ENCODE measurements around the gene GPR143.

The GPR143 gene

DNA sequence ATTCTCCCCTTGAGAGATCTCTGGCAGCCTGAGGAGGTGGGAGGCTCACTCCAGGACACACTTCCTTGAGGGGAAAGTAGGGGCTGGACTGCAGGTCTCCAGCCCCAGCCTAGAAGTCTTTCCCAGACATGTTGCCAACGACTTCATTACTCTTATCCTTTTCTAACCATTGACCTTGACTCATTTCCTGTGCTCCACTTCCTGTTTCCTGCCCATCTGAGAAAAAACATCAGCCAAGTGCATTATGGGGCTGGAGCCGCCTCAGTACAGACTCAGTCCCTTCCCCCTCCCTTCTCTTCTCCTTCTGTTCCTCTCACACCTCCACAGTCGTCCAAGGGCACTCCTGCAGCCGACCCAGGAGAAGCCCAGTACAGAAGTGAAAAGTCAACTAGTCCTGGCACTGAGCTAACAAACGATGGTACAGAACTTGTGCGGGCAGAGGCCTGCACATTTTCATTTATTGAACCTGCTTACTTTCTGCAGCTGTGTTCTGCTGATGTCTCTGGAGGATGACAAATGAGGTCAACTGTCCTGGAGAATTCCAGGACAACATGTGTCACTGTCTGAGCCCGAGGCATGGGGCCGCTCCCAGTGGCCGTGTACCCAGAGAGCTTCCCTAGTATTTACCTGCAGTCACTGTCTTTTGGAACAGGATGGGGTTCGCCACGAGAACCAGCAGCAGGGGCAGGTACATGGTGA is 20.1 kb downstream of the GPR143 start:
- H3K4me3 ChIP-seq (ENCODE audit: low read depth, low read length) = no peak overlapping the region
- no peaks in the 10 kb centered on the region for H3K9me3 ChIP-seq
- H3K27me3 ChIP-seq = no peaks in the 10 kb centered on the region
- H3K36me3 ChIP-seq = no peaks in the 10 kb centered on the region
- no peak for DNase-seq
- TF ChIP-seq, protein P1, sequence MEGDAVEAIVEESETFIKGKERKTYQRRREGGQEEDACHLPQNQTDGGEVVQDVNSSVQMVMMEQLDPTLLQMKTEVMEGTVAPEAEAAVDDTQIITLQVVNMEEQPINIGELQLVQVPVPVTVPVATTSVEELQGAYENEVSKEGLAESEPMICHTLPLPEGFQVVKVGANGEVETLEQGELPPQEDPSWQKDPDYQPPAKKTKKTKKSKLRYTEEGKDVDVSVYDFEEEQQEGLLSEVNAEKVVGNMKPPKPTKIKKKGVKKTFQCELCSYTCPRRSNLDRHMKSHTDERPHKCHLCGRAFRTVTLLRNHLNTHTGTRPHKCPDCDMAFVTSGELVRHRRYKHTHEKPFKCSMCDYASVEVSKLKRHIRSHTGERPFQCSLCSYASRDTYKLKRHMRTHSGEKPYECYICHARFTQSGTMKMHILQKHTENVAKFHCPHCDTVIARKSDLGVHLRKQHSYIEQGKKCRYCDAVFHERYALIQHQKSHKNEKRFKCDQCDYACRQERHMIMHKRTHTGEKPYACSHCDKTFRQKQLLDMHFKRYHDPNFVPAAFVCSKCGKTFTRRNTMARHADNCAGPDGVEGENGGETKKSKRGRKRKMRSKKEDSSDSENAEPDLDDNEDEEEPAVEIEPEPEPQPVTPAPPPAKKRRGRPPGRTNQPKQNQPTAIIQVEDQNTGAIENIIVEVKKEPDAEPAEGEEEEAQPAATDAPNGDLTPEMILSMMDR (IDR thresholded peaks at IDR 0.05; ENCODE audit: low read depth, low read length) = no peak
- H3K4me1 ChIP-seq = no peaks in the 10 kb centered on the region

DNA sequence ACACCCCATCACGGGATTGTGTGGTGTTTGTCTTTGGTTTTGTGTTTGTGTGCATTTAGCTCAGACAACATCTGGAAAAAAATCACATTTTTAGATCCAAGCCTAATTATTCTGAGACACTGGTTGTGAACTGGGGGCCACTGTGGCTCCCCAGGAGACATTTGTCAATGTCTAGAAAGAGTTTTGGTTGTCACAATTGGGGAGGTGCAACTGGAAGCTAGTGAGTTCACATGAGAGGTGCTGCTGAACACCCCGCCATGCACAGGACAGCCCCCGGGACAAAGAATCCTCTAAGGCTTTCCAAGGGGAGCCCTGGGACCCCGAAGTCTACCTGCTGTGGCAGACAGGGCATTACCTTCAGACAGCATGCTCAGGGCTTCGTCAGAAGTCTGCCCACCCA is 26.5 kb downstream of the GPR143 start:
- DNase-seq = no peak
- TF ChIP-seq, protein P1 (IDR thresholded peaks at IDR 0.05; ENCODE audit: low read depth, low read length) = no peak
- no peaks in the 10 kb centered on the region for H3K4me1 ChIP-seq

DNA sequence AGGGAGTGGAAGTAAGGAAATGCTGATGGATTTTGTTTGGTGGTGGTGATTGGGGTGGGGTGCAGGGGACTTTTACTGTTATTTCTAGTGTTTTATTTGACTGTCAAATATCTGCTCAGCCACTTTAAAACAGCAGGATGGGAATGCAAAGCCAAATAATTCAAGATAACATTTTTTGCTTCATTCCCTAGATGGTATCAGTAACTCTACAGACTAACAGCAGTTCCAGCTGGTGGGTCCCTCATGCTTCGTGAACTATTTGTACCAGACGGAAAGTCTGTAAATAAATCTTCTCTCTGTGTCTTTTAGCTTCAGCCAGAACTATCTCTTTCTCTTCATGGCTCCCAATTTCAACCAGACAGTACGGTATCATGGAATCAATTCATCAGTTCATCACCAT is 27.5 kb downstream of the GPR143 start:
- Histone ChIP-seq H3K36me3 (no peaks in the 10 kb centered on the region), H3K27me3 (no peaks in the 10 kb centered on the region), H3K4me1 (no peaks in the 10 kb centered on the region), H3K4me3 (ENCODE audit: low read depth, low read length) (no peak overlapping the region), H3K9me3 (no peaks in the 10 kb centered on the region)
- TF ChIP-seq, protein P1 (IDR thresholded peaks at IDR 0.05; ENCODE audit: low read depth, low read length) = no peak
- no peak for DNase-seq

More for the DNA sequence above, 26.5 kb downstream of the GPR143 start:
- H3K4me3 ChIP-seq (ENCODE audit: low read depth, low read length) = no peak overlapping the region
- no peaks in the 10 kb centered on the region for H3K36me3 ChIP-seq
- H3K9me3 ChIP-seq = no peaks in the 10 kb centered on the region
- H3K27me3 ChIP-seq = no peaks in the 10 kb centered on the region

DNA sequence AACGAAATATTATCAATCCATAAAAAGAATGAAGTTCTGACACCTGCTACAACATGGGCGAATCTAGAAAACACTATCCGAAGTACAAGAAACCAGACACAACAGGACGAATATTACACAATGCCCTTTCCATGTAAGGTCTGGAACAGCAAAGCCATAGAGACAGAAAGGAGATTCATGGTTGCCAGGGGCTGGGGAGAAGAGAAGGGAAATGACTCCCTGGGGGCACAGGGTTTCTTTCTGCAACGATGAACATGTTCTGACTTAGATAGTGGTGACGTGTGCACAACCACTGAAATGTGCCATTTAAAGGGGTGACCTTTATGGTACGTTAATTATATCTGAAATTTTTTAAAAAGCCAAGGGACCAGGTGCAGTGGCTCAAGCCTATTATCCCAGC is 28.3 kb downstream of the GPR143 start:
- Histone ChIP-seq H3K4me3 (ENCODE audit: low read depth, low read length) (no peak overlapping the region), H3K4me1 (no peaks in the 10 kb centered on the region), H3K27me3 (no peaks in the 10 kb centered on the region), H3K36me3 (no peaks in the 10 kb centered on the region), H3K9me3 (no peaks in the 10 kb centered on the region)
- no peak for DNase-seq
- TF ChIP-seq, protein P1 (IDR thresholded peaks at IDR 0.05; ENCODE audit: low read depth, low read length) = no peak

DNA sequence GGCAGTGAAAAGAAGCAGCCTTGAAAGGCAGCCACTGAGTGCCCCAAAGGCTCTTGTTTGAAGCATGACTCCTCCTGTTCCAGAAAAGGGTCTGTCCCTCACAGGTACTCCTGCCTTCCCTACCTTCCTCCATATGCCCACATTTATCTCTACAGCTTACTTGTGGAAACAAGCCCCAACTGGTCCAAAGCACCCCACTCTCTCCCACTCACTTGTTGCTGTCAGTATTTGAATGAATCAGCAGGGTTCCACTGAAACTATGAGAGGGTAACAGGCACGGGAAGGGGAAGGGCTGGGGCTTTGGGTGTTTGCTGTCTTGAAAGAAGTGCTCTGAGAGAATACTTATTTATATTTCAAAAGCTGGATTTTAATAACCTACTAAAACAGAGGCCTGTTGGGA is 34.9 kb downstream of the GPR143 start:
- Histone ChIP-seq H3K4me1 (no peaks in the 10 kb centered on the region), H3K9me3 (no peaks in the 10 kb centered on the region), H3K27me3 (no peaks in the 10 kb centered on the region), H3K4me3 (ENCODE audit: low read depth, low read length) (no peak overlapping the region), H3K36me3 (no peaks in the 10 kb centered on the region)
- TF ChIP-seq, protein P1 (IDR thresholded peaks at IDR 0.05; ENCODE audit: low read depth, low read length) = no peak
- no peak for DNase-seq

DNA sequence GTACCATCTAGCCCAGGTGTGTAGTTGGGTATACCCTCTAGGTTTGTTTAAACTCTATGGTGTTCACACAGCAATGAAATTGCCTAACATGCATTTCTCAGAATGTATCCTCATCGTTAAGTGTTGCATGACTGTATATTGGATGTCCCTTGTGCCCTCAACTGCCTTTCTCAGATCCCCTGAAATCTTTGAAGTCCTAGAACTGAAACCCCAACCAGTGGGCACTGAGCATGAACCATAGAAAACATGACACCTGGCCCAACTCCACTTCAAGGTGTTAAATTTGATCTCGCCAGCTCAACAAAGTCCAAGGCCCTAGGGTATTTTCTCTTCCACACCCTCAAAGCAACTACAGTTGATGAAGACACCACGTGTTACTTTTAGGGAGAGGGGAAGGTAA is 35.6 kb downstream of the GPR143 start:
- no peak for DNase-seq
- Histone ChIP-seq H3K4me1 (no peaks in the 10 kb centered on the region), H3K9me3 (no peaks in the 10 kb centered on the region), H3K4me3 (ENCODE audit: low read depth, low read length) (no peak overlapping the region), H3K36me3 (no peaks in the 10 kb centered on the region), H3K27me3 (no peaks in the 10 kb centered on the region)
- TF ChIP-seq, protein P1 (IDR thresholded peaks at IDR 0.05; ENCODE audit: low read depth, low read length) = no peak

Measured in BE2C (cell line).